ENCODE measurements around the gene FLNB.

FLNB gene

DNA sequence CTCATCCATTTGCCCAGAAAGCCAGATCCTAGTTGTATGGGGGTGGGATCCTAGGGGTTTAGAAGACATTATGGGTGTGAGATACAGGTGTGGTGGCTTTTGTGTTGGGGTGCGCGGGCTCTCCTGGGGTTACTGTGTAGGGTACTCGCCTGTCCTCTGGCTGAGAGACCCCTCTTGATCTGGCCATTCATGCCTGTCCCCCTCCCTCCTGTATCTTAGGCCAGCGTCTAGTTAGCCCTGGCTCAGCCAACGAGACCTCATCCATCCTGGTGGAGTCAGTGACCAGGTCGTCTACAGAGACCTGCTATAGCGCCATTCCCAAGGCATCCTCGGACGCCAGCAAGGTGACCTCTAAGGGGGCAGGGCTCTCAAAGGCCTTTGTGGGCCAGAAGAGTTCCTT is 161.1 kb downstream of the FLNB start:
- DNase-seq, result no peak

DNA sequence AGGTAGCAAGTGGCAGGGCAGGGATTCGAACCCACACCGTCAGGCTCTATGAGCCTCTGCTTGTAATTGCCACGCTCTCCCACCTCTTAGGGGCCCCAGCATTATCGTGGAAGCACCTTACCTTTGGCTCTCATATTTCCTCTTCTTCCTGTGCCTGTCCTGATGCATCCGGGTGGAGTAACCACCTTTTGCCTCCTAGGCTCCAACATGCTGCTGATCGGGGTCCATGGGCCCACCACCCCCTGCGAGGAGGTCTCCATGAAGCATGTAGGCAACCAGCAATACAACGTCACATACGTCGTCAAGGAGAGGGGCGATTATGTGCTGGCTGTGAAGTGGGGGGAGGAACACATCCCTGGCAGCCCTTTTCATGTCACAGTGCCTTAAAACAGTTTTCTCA is 162.2 kb downstream of the FLNB start:
- DNase-seq, result no peak

DNA sequence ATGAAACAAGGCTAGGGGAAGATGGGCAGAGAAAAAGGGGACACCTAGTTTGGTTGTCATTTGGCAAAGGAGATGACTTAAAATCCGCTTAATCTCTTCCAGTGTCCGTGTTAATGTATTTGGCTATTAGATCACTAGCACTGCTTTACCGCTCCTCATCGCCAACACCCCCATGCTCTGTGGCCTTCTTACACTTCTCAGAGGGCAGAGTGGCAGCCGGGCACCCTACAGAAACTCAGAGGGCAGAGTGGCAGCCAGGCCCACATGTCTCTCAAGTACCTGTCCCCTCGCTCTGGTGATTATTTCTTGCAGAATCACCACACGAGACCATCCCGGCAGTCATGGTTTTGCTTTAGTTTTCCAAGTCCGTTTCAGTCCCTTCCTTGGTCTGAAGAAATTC is 162.9 kb downstream of the FLNB start:
- DNase-seq, result no peak

DNA sequence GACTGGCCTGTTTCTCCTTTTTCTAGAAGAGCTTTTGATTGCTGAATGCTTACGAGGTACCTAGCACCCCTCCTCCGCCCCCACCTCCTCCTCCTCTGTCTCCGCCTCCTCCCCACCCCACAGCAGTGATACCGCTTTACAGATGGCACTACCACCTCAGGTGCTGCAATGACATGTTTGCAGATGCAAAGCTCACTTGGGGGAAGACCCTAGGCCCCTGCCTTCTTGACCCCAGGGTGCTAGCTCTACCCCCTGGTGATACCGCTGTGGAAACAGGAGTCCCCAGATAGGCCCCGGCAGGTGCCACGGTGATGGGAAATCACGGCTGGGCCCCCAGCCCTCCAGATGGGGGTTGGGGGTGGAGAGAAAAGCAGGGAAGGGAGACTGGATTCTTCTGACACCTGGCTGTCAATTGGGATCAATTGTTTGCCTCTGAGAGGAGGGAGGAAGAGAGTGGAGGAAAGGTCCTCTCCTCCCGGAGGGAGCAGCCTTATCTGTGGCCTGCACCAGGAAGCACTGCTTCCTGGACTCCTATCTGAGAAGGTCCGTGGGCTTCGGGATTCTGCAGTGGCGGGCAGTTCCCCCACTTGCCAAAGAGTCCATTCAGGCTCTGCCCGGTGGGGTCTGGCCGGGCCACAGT is 164.9 kb downstream of the FLNB start:
- DNase-seq, result no peak

DNA sequence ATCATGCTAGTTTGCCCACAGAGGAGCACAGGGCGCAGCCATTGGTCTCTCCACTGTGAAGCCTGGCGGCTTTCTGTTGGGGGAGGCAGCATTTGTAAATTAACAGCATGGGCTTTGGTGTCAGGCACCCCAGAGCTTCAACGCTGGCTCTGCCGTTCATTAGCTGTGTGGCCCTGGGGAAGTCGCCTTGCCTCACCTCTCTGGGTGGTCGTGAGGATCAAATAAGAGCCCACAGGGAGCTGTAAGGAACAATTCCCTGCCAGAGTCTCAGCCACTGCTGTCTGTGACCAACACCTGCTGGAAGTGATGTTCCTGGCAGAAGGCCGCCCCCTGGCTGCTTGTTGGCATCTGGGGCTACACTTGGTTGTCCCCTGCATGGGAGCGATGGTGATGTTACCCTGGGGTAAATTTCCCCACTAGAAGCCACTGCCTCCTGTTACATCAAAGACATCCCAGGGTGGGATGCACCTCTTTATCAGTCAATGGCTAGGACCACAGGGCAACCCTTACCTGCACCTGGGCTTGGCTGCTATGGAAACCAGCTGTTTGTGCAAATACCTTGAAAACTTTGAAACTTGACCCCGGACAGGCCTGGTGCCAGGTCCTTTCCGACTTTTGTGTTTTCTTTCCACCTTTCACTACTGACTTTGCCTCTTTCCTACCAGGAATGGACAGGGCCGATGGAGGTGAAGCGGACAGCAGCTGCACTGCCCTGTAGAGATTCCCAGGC is 165.6 kb downstream of the FLNB start:
- DNase-seq, result no peak

DNA sequence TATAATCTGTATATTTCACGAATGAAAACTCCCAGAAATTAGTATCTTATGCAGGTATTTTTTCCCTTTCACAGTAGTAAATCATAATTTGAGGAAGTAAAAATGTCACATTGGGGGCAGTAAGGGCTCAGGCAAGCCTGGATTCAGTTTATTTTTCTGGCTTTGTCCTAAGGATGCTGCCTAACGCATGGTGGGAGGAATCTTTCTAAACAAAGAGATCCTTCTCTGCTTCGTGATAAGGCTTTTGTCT is 166.9 kb downstream of the FLNB start:
- no peak for DNase-seq

DNA sequence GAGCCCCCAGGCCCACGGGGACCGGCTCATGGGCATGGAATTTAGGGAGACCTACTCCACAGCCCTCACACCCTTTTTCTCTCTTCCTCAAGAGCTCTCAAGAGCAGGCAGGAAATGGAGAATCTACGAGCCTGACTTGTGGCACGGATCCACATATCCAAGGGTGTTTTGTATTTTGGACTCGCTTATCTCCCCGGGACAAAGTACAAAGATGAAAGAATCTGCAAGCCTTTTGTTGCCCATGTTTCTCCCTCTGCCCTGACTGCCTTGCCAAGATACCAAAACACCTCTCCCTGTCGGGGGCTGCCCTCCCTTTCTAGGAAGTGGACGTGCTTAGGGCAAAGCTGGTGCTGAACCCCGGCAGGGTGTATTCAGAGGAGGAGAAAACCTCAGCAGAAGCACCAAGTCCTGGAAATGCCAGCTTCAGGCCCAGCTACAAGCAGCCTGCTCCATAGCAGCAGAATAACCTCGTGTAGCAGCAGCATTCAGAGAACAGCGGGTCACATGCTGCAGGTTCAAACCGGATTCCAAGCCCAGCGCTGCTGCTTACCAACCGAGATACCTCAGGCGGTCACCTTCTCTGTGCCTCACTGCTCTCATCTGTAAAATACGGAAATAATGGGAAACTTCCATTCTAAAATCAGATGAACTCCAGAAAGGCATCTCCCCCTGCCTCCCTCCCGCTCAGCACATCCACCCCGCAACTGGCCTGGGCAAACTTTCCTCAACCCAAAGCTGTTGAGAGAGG is 167.4 kb downstream of the FLNB start:
- no peak for DNase-seq

DNA sequence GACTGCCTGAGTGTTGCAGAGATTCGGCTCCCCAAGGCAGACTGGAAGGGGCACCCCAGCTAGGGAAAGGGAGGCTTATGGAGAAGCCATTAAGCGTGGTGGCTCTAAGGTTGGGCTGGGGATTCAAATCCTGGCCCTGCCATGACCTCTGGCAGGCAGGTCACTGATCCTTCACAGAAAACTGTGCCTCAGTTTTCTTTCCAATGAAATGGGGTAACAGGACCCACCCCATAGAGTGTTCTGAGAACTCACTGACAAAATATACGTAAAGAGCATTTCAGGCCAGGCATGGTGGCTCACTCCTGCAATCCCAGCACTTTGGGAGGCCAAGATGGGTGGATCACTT is 167.9 kb downstream of the FLNB start:
- DNase-seq, result no peak

DNA sequence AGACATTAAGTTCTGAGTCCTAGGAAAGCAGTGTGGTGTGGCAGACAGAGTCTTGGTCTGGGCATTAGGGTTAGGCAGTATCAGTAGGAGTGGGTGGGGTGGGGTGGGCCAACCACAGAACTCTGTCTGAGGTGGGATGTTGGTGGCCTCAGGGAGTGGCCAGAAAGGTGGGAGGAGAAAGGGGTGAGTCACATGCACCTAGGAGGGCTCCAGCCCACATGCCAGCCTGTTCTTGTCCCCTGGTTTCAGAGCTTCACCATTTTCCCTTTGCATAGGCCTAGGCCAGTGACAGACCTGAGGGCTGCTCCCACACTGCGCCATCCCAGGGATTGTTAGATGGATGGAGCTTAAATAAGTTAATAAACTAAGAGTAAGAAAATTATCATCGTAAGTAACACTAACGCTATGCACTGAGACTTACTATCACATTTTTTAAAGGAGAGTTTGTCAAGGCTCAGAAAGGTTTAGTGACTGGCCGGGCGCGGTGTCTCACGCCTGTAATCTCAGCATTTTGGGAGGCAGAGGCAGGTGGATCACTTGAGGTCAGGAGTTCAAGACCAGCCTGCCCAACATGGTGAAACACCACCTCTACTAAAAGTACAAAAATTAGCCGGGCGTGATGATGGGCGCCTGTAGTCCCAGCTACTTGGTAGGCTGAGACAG is 168.7 kb downstream of the FLNB start:
- no peak for DNase-seq

DNA sequence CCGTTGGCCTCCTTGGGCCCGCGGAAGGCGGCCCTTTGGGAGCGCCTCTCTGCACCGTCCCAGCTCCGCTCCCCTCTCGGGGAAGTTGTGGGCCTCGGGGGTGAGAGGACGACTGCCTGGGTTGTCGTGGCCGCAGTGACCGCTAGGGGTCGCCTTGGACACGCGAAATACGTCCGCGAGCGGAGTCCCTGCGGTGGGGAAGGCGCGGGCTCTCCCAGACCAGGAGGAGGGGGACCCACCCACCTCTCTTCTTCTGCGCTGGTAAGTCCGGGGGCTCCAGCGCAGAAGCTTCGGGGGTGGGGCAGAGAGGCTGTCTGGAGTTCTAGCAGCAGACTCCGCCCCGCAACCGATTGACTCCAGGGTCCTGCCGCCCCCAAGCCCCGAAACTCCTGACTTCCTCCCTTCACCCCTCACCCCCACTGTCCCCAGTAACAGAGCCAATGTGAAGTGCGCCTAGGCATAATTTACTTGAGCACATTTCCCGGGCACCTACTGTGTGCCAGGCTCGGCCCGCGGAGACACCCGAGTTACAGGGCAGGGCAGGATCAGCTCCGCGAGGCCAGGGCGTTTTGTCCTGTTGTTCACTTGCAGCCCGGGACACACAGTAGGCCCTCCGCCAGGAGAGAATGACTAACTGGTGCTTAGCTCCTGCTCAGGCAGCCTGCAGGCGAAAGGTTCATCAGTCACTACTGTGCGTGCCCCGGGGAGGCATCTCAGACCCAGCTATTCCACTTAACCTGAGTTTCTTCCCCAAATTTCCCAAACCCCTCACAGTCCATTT is 169.7 kb downstream of the FLNB start:
- peak; percentile 94 for DNase-seq

DNA sequence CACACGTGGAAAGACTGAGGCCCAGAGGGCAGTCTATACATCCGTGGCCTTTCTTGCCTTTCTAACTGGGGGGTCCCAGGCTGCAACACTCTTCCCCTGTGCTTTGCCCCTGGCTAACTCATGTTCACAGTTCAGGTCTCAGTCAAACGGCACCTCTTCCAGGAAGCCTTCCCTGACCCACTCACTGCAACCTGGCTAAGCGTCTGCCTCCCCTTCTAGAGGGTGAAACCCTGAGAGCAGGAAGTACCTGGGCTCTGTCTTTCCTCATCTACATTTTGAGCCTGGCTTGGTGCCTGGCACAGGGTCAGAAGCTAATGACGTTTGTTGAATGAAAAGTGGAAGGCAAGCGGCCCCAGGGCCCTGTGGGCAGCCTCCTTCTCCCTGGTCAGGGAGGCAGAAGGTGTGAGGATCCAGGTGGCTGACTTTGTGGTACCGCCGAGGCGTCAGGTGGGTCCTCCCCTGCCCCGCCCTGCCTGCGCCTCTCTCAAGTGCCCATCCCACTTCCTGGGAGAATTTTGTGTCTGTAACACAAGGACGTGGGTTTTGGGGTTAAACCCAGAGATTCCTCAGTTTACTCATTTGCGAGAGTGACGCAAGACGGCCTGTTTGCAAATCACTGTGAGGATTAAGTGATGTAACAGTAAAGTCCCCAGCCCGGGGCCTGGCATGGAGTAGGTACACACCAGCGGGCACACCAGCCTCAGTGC is 170.5 kb downstream of the FLNB start:
- no peak for DNase-seq

DNA sequence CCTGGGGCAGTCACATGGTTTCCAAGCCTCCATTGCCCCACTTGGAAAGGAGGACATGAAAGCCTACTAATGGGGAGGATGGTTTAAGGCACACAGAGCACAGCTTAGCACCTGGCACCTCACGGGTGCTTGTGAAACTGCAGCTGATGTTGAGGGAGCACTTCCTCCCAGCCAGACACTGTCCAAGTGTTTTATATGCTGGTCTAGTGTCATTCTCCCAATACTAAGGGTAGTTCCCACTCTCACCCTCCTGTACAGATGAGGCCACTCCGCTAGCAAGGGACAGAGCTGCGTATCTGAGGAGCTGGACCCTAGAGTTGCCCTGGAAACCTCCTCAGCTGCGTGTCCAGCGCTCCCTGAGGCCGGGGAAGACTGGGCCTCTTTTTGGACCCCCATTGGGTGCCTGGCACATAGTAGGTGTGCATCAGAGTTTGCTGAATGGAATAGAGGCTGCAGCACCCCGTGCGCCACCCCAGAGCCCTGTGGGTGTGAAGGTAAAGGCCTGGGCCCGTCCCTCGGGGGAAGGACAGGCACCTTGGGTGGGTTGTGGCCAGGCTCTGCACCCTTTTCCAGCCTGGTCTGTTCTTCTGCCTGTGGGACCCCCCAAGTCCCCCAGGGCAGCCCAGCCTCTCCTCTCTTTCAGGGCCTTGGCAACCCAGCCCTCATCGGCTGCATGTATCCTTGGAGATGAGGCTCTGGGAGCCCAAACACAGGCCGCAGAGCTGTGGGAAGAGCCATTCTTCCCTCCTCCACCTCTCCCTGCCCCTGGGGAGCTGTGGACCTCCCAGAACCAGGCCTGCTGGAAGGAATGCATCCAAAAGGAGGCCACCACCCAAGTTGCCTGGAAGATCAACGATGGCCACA is 171.2 kb downstream of the FLNB start:
- no peak for DNase-seq

DNA sequence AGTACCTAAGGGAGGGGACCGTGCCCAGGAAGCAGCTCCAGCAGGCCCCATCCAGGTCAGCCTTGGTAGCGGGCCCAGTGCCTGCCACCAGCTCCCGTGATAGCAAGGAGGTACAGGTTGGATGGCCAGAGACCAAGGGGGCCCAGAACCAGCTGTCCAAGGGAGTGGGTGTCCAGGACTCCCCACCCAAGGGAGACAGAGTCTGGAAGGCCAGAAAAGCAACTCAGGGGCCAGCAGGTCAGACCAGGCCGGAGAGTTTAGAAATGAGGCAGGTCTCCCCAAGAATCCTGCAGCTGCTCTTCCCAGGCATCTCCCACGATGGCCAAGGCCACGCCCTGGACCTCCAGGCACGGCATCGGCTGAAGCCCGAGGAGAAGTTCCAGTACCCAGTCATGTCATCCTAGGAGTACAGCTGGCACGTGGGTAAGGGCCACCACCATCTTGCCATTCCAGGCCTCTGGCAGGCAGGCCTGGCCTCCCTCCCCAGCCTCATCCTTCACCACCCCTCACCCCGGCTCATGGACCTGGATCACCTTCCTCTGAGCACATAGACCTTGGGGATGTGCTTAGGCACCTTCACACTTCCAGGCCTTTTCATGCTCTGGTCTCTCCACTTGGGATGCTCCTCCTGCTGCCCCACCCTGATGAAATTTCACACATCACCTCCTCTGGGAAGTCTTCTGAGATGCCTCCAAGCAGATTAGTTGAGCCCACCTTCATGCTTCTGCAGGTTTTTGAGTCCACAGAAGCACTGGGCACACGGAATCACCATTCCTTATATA is 172.1 kb downstream of the FLNB start:
- DNase-seq, result no peak

DNA sequence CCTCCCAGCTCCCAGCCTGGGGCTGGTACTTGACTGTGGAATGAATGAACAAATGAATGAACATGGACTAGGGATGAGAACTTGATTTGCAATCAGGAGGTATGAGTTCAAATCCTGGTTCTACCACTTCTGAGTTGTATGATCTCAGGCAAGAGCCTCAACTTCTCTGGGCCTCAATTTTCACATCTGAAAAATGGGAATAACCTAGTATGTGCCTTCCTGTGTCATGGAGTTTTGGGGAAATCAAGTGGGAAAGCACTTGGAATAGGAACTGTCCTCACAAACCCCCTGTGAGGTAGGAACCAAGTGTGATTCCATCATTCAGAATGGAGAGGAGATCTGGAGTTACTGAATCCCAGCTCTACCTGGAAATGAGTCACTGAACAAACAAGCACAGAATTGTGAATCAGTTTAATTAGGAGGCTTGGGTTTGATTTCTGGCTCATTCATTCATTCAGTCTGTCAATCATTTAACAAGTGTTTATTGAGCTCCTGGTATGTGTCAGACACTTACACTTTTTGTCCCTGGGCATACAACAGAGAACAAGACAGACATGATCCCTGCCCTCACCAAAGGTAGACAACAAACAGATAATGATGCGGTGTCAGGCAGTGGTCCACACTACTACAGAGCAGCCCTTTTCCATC is 172.8 kb downstream of the FLNB start:
- DNase-seq, result no peak

DNA sequence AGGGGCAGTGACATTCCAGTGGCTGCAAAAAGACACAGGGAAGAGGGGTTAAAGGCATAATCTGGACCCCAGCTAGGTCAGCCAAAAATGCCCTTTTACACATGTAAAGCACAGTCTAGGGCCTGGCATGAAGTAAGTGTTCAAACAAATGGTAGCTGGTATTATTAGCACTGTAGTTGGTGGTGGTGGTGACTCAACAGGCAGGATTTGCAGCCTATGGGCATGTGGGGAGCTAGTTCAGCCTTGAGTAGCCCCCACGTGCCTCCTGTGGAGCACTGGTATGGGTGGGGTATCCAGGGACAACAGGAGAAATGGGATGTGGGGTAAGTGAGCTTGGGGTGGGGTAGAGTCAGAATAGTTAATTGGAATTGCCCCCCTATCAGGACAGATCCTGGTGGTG is 175.0 kb downstream of the FLNB start:
- no peak for DNase-seq

DNA sequence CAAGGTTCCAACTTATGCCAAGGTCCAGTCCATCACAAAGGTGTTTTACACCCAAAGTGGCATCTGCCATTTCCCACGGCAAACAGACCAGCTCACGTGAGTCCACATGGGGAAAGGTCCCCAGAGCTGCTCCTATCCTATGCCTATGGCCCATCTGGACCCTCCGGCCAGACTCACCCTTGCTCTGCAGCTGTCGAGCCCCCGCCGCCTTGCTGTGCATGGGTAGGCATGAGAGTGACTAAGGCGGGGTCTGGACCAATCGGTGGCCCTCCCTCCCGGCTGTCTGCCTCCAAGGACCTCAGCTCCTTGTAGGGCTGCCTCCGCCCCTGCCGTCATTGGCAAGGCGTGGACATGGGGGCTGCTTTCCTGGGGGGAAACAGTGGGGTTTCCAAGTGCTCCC is 175.7 kb downstream of the FLNB start:
- DNase-seq, result no peak

DNA sequence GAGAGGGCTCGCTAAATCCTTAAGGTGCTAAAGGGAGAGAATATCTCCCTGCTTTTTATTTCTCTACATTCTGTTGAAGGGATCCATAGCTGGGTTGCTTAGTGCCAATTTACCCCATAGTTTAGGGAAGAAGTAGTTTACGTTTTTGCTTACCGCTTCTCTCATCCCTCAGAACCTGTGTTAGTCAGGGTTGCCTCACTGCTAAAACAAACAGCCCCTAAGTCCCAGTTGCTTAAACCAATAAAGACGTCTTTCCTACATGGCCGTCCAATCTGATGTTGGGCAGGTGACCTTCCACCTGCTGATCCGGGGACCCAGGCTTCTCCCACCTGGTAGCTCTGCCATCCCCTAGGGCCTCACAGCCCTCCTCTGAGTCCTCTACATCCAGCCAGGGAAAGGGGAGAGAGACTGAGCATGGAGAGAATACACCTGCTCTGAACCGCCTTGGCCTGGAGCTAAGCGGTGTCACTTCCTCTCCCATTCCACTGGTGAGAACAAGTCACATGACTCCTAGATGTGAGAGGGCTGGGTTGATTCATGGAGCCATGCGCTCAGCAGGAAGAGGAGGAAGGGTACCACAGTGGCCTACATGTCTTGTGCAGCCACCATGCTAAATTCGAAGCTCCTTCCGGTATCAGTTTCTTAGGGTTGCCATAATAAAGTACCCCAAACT is 176.2 kb downstream of the FLNB start:
- no peak for DNase-seq

DNA sequence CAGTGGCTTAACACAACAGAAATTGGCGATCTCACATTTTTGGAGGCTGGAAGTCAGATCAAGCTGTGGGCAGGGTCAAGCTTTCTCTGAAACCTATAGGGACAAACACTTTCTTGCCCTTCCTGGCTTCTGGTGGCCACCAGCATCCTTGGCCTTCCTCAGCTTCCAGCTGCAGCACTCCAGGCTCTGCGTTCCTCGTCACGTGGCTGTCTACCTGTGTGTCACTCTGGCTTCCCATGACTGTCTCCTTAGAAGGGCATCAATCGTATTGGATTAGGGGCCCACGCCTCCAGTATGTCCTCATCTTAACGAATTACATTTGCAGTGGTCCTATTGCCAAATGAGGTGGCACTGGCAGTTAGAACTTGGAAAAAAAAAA is 176.7 kb downstream of the FLNB start:
- DNase-seq, result no peak

DNA sequence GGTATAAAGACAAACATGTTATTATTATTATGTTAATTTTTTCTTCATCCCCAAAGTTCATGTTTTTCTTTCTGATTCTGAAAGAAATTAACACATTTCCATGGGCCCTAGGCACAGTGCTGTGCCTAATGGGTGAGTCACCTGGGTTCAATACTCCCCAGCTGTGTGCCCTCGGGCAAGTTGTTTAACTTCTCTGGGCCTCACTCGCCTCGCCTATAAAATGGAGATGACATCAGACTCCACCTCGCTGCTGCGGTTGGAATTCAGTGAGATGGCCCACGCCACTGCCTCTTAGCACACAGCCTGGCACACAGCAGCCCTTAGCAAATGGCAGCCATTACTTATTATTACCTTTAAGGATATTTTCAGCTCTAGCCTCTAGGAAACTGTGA is 179.9 kb downstream of the FLNB start:
- DNase-seq, result no peak

Data from retina (tissue), 1 donor.